Activated CD8-positive, alpha-beta memory T cell treated with anti-CD3 and anti-CD28 coated beads, Interleukin-2, amount 50 U/mL, for 48 hours (primary cell): ENCODE results near the gene LCMT1.
"Not testable (repeated sequence)": the region's sequence is repeated elsewhere in the genome, so short reads cannot be mapped to it uniquely, and the experiment has no call there.

Source experiments
- DNase-seq: peaks from one replicate; pipeline ENCODE4 v3.0.0-alpha.2; 2020

LCMT1 gene

GRCh38 chr16:25095636-25096035 is 15.9 kb upstream of the LCMT1 start:
- no peak for DNase-seq

- no peak for DNase-seq
These were observed 14.1 kb upstream of the LCMT1 start for GRCh38 chr16:25097276-25097975.

DNA sequence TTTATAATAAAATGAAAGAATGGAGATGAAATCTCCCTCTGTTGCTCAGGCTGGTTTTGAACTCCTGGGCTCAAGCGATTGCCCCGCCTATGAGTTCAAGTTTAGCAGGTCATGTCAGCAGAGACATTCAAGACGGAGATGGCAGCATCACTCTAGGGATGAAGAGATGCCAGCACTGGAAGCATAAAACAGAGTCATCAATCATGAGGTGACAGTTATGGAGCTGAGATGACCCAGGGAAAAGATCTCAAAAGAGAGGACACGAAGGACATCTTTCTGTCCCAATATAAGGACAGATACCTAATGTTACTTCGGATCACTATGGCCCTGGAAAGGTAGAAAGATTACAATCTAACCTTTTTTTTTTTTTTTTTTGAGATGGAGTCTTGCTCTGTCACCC is 11.0 kb upstream of the LCMT1 start:
- DNase-seq, result no peak

DNA sequence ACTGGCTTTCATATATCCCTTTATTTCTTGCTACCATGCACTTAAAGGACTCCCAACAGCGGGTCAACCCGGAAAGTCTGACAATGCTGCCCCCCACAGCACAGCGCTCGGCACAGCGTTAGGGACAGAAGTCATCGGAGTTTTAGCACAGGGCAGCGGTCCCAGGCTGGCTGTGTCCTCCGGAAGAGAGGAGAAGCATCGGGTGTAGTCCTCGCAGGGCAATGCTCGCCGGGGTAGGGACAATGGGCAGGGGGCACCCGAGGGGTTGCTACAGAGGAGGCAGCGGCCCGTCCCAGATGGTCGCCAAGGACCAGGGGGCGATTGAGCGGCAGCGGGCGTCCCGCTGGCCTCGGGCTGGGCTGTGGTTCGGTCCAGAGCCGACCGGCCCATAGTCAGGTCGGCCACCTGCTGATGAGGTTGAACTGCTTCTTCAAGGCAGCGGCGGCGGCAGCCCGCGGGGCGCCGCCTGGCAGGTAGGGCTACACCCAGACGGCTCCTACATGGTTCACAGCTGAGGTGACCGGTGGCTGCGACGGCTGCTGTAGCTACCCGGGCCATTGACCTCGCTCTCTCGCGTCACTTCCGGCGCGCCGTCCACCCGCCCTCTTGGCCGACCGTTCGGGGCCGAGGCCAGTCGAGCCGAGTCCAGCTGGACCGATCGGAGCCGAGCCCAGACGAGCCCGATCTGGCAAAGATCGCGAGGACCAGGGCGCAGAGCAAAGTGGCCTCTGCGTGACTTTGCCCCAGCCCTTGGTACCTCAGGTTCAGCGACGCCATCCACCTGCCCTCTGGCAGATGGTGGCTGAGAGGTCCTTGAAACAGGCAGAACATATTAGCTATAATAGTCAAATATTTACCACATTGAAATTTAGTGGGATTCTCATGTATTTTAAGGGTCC is 4.7 kb upstream of the LCMT1 start:
- peak; percentile 93 for DNase-seq

GRCh38 chr16:25107466-25107792 is 4.1 kb upstream of the LCMT1 start:
- DNase-seq, result peak; percentile 54

DNA sequence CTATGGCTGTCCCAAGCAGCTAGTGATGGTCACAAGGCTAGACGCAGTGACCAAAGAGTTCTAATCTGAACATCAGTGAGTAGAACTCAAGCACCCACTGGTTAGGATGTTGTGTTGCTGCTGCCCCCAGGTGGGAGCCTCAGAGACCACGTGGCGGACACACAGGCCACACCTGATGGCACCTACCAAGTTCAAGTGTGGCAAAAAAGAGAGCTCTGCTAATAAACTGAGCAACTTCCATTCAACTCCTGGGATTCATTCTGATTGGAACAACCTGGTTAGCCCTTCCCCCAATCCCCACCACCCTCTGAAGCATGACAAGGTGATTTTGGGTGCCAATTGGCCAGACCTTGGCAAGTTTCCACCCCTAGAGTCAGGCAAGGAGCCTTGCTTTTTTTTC is 3.5 kb upstream of the LCMT1 start:
- peak; percentile 59 for DNase-seq

DNA sequence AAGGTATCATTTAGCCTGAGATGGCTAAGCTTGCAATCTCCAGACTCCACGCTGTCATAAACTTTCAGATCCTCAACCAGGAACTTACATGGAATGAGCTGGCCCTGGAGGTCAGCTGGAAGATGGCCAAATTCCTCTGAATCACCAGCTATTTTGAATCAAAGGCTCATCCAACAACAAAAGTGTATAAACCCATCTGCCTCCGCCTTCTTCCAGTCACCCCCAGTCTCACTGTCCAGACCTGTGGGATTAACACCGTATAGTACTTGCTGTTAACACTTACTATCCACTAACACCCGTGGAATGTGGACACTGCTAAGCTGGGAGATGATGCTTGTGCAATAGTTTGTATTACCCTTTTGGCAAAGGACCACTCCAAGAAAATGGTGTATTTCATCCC is 1.9 kb upstream of the LCMT1 start:
- DNase-seq, result no peak

DNA sequence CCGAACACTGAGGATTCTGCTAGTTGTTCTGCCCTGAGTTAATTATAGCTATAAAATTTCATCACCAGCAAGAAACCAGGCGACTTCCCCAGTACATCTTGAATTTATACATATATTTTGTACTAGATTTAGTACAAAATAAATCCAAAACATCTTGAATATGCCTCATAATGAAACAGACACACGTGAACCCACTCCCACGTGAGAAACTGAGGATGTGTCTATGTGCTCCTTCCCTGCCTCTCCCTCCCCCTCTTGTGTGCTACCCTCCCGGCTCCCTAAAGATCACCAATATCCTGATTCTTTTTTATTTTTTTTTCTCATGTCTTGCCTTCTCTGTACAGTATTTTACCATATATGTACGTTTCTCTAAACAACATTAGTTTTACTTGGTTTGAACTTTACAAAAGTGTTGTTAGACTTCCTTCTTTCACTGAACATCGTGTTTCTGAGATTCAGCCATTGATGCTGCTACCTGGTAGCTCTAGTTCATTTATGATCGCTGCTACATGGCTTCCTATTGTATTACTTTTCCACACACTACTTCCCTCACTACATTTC is 1.1 kb upstream of the LCMT1 start:
- peak; percentile 68 for DNase-seq

- DNase-seq, result no peak
These were observed 2.6 kb downstream of the LCMT1 start for GRCh38 chr16:25114121-25114520.

DNA sequence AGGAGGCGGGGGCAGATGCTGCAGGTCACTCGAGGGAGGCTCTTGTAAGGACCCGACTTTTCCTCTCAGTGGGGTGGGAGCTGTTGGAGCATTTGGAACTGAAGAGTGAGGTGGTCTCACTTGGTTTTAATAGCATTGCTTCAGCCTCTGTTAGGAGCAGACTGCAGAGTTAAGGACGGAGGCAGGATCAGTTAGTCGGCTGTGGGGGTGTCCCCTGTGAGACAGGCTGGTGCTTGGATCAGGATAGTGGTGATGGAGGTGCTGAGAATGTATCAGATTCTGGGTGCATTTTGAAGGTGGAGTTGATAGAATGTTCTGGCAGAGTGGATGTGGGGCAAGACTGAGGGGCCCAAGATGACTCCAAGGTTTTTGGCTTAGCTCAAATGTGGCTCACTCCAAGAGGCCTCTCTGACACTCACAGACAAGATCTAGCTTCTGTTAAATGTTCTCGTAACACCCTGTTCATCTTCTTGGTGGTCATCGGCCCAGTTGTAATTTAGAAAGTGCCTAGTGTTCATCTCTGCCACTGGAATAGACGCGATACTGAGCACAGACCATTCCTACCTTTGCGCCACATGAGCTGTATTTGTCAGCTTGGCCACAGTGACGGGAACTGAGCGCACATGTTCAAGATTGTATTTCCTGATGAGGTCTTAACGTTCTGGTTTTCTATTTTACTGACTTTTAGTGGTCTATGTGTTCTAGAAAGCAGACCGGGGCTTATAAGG is 7.5 kb downstream of the LCMT1 start:
- no peak for DNase-seq

DNA sequence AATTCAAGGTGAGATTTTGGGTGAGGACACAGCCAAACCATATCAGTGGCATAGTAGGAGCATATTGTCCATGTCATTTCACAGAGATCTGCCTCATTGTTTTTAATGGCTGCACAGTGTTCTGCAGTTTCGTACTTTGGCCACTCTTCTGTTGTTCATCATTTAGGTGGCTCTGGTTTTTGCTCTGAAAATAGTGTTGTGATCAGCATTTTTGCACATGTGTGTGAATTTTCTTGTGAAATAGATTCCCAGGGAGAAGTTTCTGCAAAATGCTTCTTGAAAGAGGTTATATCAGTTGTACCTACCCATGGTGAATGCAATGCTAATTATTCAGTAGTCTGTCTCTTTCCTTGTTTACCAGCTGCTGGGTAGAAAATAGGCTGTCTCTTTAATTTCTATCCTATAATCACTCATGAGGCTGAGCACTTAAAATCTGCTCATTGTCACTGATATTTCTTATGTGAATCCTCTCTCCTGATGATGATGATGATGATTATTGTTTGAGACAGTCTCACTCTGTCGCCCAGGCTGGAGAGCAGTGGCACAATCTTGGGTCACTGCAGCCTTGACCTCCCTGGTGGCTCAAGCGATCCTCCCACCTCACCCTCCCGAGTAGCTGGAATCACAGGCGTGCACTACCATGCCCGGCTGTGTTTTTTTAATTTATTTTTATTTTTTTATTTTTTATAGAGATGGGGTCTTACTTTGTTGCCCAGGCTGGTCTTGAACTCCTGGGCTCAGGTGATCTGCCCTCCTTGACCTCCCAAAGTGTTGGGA is 10.5 kb downstream of the LCMT1 start:
- DNase-seq, result no peak

DNA sequence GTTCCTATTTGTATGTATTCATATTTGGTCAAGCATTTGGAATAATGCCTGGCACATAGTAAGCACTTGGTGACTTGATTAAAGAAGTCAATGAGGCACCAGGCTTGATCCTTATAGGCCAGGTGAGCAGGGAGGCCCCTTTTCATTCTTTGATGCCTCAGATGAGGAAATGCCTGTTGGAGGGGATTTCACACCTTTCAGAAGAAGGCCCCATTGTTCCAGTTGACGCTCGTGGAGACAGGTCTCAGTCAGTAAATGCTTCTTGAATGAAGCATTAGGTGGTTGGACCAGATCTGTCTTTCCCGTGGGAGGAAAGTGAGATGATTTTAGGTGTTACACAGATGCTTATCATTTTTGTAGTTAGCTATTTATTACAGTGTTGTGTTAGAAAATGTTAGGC is 13.0 kb downstream of the LCMT1 start:
- no peak for DNase-seq

GRCh38 chr16:25126086-25126666 is 14.6 kb downstream of the LCMT1 start:
- not testable (repeated sequence) for DNase-seq

GRCh38 chr16:25126820-25127232 is 15.3 kb downstream of the LCMT1 start:
- DNase-seq, result peak; percentile 58

GRCh38 chr16:25132751-25133150 is 21.2 kb downstream of the LCMT1 start:
- not testable (repeated sequence) for DNase-seq

DNA sequence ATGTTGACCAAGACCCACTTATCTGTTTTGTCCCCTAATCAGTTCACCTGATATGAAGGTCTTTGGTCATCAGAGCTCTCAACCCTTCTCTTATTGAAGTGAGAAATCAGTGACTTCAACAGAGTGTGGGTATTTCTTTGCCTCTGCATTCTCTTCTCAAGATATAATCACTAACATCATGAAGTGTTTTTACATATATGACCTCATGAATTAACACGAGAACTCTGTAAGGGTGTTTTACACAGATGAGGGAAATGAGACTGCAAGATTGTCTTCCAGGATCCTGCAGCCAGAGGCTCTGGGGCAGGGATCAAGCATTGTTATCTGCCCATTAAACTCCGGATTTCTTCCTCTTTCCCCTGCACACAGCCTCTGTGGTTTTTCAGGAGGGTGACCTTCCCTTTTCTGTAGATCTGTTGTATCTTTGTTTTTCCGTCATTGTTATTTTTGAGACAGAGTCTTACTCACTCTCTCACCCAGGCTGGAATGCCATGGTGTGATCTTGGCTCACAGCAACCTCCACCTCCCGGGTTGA is 22.7 kb downstream of the LCMT1 start:
- DNase-seq, result no peak

- DNase-seq, result no peak
These were observed 23.8 kb downstream of the LCMT1 start for GRCh38 chr16:25135254-25135878.

- DNase-seq, result no peak
These were observed 26.6 kb downstream of the LCMT1 start for GRCh38 chr16:25138130-25138529.

- DNase-seq, result no peak
These were observed 28.9 kb downstream of the LCMT1 start for GRCh38 chr16:25140459-25140858.

DNA sequence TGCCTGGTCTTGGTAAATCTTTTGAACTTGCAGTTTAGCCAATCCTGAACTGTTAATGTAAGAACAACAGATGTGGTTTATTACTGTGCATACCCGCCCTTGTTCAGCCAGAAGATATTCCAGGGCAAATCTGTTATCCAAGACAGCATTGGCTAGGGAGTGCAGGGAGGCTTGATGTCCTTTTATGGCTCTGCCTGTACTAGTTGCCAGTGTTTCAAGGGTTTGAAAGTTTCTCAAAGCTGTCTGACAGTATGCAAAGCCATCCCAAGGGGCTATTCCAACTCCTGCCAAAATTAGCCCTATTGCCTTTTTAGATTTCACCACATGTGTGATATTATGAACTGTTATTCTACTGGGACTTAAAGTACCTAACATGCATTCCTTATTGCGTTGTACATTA is 30.1 kb downstream of the LCMT1 start:
- no peak for DNase-seq

- DNase-seq, result no peak
These were observed 32.4 kb downstream of the LCMT1 start for GRCh38 chr16:25143928-25144327.
